ENCODE data around the gene NPR2.

Gene NPR2

GRCh38 chr9:35766997-35767396 lies 24.4 kb upstream of the NPR2 start:
- DNase-seq: no peak

GRCh38 chr9:35767458-35767857 lies 23.9 kb upstream of the NPR2 start:
- no peak for DNase-seq

GRCh38 chr9:35769763-35770162 lies 21.6 kb upstream of the NPR2 start:
- DNase-seq: no peak

GRCh38 chr9:35771075-35771433 lies 20.3 kb upstream of the NPR2 start:
- DNase-seq: no peak

GRCh38 chr9:35771534-35771933 lies 19.9 kb upstream of the NPR2 start:
- DNase-seq: no peak

GRCh38 chr9:35771943-35772342 lies 19.4 kb upstream of the NPR2 start:
- DNase-seq: no peak

- peak; percentile 55 for DNase-seq
These were observed 16.3 kb upstream of the NPR2 start for GRCh38 chr9:35774907-35775635.

- no peak for DNase-seq
These were observed 15.4 kb upstream of the NPR2 start for GRCh38 chr9:35776018-35776417.

GRCh38 chr9:35778496-35778895 lies 12.9 kb upstream of the NPR2 start:
- DNase-seq: no peak

GRCh38 chr9:35781066-35781465 lies 10.3 kb upstream of the NPR2 start:
- no peak for DNase-seq

GRCh38 chr9:35783418-35783817 lies 8.0 kb upstream of the NPR2 start:
- no peak for DNase-seq

GRCh38 chr9:35789541-35789940 lies 1.9 kb upstream of the NPR2 start:
- DNase-seq: no peak

GRCh38 chr9:35790025-35790384 lies 1.4 kb upstream of the NPR2 start:
- no peak for DNase-seq

GRCh38 chr9:35790385-35791296 lies 750 bp upstream of the NPR2 start:
- peak; percentile 39 for DNase-seq

- no peak for DNase-seq
These were observed 828 bp downstream of the NPR2 start for GRCh38 chr9:35792024-35792813.

- no peak for DNase-seq
These were observed 1.4 kb downstream of the NPR2 start for GRCh38 chr9:35792826-35793225.

- no peak for DNase-seq
These were observed 2.1 kb downstream of the NPR2 start for GRCh38 chr9:35793461-35793860.

- DNase-seq: no peak
These were observed 4.3 kb downstream of the NPR2 start for GRCh38 chr9:35795695-35796094.

GRCh38 chr9:35797311-35798109 lies 6.1 kb downstream of the NPR2 start:
- DNase-seq: no peak

- no peak for DNase-seq
These were observed 7.4 kb downstream of the NPR2 start for GRCh38 chr9:35798658-35799374.

- DNase-seq: no peak
These were observed 9.1 kb downstream of the NPR2 start for GRCh38 chr9:35800530-35800929.

All from MV-4-11 (cell line).